HL-60/S4 treated with phorbol 12-myristate 13-acetate at 8.2 ng/mL for 4 days and 3 days (cell line): ENCODE results near the gene RPL10A.

Experiments
- in situ Hi-C: fragments of 300-500 bp; cut with MboI; formaldehyde crosslinking; loops from 2 replicates; pipeline ENCODE4 v1.15.0; 2022; ENCODE audit warnings: low sequenced_read_pairs

Gene RPL10A

DNA sequence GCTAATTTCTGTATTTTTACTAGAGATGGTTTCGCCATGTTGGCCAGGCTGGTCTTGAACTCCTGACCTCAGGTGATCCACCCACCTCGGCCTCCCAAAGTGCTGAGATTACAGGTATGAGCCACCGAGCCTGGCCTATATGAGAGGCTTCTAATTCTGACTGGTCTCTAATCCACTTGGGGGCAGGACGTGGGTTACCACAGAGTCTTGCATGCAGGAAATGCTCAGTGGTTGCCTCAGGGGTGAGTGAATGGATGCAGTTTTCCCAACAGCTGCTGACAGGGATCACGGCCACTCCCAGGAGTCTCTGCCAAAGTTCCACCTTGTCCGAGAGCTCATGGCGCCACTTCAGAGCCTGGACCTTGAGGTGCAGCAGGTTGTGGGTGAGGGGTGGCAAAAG is 22.5 kb upstream of the RPL10A start:
- in situ Hi-C loops: no loop called here

DNA sequence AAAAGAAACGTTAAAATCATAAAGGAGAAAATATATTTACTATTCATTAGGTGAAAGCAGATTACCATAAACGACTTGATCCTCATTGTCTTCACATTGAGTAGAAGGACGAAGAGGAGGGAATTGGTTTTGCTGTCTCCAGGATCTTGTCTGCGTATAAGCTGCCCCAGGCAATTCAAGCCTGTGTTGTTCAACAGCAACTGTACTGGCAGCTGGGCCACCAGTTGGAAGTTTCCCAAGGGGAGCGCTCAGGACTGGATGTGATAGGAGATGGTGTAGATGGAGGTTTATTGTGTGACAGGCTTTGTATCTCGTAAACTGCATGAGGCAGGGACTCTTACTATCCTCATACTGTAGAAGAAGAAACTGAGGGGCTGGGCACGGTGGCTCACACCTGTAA is 20.0 kb upstream of the RPL10A start:
- in situ Hi-C loops: no loop called here

DNA sequence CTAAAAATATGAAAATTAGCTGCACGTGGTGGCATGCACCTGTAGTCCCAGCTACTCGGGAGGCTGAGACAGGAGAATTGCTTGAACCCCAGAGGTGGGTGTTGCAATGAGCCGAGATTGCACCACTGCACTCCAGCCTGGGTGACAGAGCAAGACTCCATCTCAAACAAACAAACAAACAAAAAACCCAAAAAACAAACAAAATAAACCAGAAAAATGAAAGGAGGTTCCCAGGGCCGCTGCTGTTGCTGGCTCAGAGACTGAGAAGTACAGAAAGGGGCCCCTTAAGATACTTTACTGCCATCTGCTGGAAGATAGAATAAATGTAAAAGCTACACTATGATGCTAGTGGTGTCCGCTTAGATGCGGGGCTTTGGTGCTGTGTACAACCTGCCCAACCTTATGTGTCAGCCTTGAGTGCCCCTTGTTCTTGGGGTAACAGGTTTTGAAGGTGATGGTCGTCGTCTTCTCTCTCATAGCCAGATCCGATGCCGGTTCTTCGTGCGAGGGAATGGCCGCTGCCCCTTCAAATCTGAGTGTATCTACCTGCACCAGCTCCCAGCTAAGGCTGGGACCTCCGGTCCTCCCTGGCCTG is 18.8 kb upstream of the RPL10A start:
- in situ Hi-C loops: no loop called here

DNA sequence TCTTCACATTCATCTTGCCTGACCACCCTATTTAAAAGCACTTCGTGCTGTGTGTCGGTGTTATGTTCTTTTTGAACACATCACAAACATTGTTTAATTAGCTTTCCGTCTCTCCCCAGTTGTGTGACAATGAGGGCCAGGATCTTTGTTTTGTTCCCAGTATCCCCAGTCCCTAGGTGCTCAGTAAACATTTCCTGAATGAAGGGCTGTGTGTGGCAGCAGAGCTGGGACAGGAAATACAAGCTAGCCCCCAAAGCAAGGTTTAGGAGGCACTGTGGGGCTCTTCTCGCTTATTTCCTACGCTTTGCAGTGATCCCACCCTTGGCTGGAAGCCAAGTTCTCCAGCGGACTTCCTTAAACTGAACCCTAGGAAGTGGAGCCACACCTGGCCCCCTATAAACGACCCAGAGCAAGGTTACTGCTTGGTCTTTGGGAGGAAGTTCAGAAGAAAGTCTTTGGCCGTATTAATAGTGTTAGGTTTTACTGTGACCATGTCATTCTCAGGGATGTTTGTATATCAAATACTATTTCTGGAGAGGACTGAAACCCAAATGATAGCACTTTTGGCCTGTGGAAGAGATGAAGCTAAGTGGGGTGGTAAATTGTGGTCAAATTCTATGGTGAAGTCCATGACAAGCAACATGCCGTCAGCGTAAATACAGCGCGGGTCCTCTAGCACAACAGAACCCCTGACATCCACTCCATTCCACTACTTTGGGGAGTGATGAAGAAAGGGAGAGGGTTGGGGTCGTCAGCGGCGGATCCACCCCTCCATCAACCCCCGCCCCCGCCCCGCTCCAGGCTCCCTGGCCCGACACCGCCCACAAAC is 16.6 kb upstream of the RPL10A start:
- in situ Hi-C loops: loop anchor here (10.0 kb wide), 1 partner anchor 157 kb away; the partner anchor contains the start of gene DEF6

DNA sequence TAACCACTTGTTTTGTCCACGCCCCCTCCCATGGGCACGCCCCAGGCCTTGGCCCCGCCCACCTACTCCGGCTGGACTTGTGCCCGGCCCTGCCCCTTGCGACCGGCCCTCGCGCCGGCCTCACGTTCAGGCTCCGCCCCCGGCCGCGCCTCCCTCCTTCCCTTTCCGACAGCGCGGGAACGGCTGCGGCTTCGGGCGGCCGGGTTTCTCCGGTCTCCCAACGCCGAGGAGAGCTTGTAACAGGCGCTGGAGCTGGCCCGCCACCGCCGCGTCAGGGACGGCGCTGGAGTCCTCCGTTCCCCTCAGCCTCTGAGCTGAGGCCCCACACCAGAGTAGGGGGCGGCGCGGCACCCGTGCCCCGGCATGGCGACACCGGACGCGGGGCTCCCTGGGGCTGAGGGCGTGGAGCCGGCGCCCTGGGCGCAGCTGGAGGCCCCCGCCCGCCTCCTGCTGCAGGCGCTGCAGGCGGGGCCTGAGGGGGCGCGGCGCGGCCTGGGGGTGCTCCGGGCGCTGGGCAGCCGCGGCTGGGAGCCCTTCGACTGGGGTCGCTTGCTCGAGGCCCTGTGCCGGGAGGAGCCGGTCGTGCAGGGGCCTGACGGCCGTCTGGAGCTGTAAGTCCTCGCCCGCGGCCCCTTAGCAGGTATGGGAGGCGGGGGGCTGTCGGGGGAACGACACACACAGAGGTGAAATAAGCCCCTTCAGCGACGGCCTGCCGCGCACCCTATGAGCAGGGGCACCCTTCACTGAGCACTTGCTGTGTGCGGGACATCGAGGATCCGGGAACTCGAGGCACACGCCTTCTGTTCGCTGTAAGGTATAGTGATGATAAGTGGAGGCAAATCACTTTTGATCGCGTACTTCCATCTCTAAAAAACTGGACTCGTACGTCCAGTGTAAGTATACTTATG is 15.8 kb upstream of the RPL10A start, which contains the start of gene FANCE:
Gene FANCE, plus strand, starts transcription at position 156 of the 908 bp plus-strand sequence. Its CDS starts 208 bp downstream, at position 364.
- in situ Hi-C loops: loop anchor here (10.0 kb wide), 1 partner anchor 158 kb away; the partner anchor contains the start of gene DEF6

DNA sequence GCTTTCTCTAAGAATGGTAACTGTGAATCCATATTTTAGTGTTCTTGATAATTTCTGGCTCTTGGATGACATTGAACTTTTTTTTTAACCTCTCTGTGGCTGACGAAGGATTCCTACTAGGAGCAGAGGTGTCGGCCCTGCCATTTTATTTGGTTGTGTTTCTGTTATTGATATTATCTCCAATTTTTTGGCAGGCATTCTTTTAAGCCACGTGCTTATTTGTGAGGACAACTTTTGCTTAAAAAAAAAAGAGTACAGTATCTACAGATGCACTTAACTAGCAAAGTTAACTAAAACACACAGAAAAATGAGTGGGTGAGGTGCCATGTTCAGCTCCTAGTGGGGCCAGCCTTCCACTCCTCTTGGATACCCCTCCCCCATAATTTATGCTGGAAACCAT is 15.0 kb upstream of the RPL10A start:
- in situ Hi-C loops: loop anchor here (10.0 kb wide), 1 partner anchor 158 kb away; the partner anchor contains the start of gene DEF6

DNA sequence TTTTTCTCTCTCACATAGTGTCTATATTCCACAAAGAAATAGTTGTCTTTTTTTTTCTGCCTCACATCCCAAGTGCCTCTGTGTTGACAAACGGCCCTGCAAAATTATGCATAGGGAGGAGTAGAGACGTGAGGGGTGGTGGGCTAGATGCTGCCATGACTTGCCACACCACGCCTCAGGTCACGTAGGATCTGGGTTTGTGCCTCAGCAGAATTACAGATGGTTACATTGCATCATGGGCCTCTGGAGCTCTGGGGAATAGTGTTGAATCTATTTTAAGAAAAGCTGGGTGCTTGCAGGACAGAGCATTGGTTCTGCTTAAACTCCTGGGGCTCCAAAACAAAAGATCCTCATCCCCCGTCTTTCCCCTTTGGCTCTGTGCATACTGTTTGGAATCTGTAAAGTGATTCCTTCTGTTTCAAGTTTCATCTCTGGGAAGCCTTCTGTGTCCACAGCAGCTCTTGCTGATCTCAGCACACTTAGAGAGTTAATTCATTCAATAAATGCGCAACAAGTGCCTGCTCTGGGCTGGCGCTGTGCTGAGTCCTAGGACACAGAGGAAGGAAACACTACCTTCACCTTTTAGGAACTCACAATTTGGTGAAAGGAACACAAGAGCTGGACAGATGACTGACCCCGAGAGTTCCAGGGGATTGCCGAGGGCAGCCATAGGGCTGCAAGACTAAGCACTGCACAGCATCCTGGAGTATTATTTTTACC is 13.7 kb upstream of the RPL10A start:
- in situ Hi-C loops: loop anchor here (10.0 kb wide), 1 partner anchor 160 kb away; the partner anchor contains the start of gene DEF6

DNA sequence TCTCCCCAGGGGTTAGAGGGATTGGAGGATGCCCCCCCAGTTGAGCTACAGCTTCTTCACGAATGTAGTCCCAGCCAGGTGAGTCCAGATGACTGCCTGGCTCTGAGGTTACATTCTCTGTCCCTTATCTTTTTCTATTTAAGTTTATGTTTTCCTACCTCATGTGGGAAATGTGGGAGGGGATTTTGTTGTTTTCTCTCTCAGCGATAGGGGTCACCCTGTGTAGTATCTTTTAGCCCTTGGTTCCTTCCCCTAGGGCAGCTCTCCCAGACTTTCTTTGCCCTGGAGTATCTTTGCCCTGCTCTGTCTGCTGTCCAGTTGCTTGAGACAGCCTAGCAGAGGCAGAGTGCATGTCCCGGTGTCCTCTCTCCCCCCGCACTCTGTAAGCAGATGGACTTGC is 10.3 kb upstream of the RPL10A start:
- in situ Hi-C loops: loop anchor here (10.0 kb wide), 1 partner anchor 163 kb away; the partner anchor contains the start of gene DEF6

DNA sequence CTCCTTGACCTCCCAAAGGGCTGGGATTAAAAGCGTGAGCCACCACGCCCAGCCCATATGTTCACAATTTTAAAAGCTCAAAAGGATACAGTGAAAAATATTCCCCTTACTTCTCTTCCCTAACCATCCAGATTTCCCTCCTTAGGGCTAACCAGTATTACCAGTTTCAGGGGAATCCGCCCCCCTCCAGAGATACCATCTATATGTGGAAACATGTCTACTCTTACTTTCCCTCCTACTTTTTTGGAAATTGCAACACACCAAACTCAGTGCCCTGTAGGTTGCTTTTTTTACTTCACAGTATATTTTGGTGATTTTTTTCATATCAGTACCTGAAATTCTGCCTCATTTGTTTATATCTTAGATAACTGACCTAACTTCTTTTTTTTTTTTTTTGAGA is 6.9 kb upstream of the RPL10A start:
- in situ Hi-C loops: no loop called here

DNA sequence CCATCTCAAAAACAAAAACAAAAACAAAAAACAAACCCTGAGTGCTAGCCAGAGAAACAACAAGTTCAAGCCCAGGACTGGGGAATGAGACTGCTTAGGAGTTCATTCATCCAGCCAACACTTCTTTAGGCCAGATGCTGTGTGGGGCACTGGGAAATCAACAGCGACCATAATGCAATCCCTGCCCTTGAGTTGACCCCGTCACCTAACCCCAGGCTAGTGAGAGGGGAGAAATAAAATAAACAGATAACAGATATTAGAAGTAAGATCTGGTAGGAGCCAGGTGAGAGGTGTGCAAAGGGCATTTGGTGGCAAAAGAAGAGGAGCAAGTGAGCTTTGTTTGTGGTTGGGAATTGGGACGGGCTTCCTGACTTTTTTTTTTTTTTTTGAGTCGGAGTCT is 4.9 kb upstream of the RPL10A start:
- in situ Hi-C loops: no loop called here

DNA sequence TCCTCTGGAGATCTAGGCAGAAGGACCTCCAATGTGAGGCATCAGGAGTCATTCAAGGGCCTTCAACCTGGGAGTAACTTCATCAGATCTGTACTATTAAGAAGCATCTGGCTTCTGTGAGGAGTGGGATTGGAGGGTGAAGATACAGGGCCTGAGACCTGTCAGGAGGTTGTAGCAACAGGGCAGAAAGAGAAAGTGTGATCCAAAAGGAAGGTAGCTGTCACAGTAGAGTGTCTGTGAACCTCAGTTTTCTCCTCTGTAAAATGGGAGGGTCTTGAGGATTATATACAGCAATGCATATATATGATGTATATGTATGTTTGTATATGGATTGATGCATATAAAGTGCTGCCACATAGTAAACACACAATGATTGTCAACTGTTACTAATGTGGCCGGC is 2.6 kb upstream of the RPL10A start:
- in situ Hi-C loops: no loop called here

DNA sequence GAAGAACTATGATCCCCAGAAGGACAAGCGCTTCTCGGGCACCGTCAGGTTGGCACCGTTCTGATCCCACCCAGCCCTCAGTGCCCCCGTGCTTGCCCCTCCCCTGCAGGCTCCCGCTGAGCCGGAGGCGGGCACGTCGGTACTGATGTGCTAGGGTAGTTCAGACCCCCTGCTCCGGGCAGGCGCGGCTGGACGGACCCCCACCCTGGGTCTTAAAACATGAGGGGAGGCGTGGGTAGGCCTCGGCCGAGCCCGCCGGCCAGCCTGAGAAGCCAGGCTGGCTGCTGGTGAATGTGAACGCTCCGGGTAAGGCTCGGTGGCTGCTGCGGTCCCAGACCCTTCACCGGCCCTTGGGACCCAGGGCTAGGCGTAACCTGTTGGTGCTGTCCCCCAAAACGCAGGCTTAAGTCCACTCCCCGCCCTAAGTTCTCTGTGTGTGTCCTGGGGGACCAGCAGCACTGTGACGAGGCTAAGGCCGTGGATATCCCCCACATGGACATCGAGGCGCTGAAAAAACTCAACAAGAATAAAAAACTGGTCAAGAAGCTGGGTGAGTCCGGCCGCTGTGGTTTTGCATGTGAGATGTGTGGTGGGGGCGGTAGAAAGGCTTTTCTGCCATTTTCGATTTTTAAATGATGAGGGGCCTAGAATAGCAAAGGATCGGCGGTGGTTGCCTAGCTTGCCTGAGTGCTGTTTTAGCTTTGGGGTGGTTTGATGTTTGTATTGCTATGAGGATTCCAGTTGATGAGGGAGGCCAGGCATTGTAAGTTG is 964 bp downstream of the RPL10A start:
- in situ Hi-C loops: no loop called here

DNA sequence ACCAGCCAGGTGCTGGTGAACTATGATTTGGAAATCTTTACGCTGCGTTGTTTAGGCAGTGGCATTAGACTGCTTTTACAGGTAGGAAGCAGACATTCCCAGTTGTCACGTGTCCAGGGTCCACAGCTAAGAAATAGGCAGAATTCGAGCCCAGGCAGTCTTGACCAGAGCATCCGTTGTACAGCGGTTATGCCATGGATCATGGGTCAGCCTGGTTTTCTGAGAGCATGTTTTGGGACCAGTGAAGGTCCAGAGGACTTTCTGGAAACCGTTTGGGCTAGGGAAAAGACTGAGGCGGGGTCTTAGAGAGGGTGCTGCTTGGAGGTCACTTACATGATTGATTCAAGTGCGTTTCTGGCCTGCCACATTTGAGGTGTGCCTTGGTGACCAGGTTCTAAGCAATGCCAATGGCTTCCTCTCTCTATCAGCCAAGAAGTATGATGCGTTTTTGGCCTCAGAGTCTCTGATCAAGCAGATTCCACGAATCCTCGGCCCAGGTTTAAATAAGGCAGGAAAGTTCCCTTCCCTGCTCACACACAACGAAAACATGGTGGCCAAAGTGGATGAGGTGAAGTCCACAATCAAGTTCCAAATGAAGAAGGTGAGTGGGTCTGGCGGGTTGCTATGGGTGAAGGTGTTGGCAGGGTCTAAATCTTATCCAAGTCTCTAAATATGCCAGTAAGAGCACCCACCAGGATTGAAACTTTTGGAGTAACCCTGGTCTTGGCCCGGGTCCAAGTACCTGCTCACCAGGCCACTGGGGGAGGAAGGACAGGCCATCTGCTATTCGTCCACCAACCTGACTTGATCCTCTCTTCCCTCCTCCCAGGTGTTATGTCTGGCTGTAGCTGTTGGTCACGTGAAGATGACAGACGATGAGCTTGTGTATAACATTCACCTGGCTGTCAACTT is 1.8 kb downstream of the RPL10A start:
- in situ Hi-C loops: no loop called here

DNA sequence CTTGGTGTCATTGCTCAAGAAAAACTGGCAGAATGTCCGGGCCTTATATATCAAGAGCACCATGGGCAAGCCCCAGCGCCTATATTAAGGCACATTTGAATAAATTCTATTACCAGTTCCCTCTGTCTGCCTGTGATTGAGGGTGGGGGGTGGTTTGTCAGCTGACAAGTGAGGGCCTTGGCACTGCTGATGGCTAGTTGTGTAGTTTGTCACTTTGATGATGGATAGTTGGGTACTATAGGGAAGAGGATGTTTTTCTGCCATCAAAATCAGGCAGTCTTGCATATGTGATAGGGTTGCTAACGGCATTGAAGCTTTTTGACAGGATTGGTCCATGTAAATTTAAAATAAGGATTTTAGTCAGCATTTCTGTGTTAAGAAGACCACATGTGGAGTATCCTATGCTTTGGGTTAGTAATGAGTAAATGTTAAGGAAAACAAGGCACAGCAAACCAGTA is 2.5 kb downstream of the RPL10A start:
- in situ Hi-C loops: no loop called here

DNA sequence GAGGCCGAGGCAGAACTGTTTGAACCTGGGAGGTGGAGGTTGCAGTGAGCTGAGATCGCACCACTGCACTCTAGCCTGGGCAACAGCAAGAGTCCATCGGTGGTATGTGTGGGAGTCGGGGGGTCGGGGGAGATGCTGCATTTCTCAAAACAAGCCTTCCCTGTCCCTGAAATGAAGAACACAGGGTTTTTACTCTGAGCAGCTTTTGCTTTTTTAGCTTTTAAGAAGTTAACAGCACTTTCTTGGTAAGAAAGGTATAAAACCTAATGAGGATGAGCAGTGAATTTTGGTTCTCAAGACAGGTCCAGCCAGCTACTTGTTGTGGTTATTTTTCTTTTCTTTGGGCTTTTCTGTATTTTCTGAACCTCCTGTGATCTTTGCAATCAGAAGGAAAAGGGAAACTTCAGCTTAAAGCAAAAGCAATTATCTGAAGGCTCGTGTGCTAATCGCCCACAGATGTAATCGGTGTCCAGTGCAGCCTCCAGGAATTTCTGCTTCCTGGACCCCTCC is 3.7 kb downstream of the RPL10A start:
- in situ Hi-C loops: no loop called here

DNA sequence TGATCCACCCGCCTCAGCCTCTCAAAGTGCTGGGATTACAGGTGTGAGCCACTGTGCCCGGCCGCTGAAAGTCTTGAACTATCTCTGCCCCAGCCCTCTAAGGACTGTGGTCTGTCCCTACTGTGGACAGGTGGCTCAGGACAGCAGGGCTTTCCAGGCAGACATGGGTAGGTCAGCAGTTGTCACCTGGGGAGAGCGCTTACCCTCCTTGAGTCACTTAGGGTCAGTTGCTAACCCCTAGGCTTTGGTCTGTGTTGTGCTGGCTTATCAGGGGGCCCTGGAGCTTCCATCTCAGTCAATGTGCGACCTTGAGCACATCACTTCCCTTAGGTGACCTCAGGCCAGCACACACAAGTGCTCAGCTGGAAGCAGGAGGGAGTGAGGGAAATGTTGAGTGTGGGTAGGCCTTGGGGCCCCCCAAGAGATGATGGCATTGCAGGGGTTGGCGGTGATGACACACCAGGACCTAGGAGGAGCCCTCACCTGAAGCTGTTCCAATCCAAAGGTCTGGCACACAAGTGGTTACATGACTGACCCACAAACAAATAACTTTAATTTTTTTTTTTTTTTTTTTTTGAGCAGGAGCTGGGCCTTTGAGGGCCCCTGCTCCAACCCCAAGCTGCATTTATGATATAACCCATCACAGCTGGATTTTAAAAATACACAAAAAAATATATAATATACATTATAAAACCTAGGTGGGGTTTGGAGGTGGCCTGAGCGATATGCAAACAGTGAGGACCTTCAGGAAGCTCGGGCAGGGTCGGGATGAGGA is 5.1 kb downstream of the RPL10A start:
- in situ Hi-C loops: no loop called here

DNA sequence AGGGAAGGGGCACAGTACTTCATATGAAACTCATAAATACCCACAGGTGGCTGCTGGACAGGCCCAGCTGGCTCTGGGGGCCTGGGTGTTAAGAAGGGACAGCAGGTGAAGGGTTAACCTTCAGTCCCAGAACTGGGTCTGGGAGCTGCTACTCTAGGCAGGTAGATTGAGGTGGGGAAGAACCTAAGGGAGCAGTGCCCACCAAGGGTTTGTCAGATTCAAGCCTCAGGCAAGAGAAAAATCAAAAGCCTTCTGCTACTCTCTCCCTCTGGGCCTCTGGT is 5.6 kb downstream of the RPL10A start:
- in situ Hi-C loops: no loop called here
